GM12892 (cell line): Measurements from ENCODE around the gene TRIM54.
"Not testable (repeated sequence)": the region's sequence is repeated elsewhere in the genome, so short reads cannot be mapped to it uniquely, and the experiment has no call there.

Experiments
- DNase-seq: peaks from one replicate; pipeline ENCODE4 v3.0.0; 2011; ENCODE audit not compliant: insufficient read length
- FAIRE-seq: peaks from 2 replicates; lab custom pipeline; 2011; peaks lifted over from hg19 to GRCh38; lab: Jason Lieb, UNC
- POLR2A ChIP-seq: IDR thresholded peaks from 2 replicates; pipeline ENCODE4 v1.6.1; 2011; ENCODE audit warnings: low read depth, low read length, control low read depth
- POLR2AphosphoS5 ChIP-seq: IDR thresholded peaks from 2 replicates; pipeline ENCODE4 v1.6.1; 2011; ENCODE audit warnings: low read depth, low read length, control low read depth
- TAF1 ChIP-seq: IDR thresholded peaks from 2 replicates; pipeline ENCODE4 v1.6.1; 2011; ENCODE audit warnings: low read depth, mild to moderate bottlenecking, control low read depth, low read length, borderline replicate concordance

The TRIM54 gene

GRCh38 chr2:27323596-27324285 is 41.5 kb downstream of the TRIM54 start:
- TF ChIP-seq POLR2A, result no peak
- no peak for TF ChIP-seq TAF1
- no peak for TF ChIP-seq POLR2AphosphoS5
- no peak for DNase-seq
- no peak for FAIRE-seq

- TF ChIP-seq POLR2A (no peak), TAF1 (no peak), POLR2AphosphoS5 (no peak)
- DNase-seq, result no peak
- FAIRE-seq, result no peak
Observed at GRCh38 chr2:27324720-27325119, 42.5 kb downstream of the TRIM54 start.

GRCh38 chr2:27335311-27335710 is 53.1 kb downstream of the TRIM54 start:
- TF ChIP-seq TAF1, result no peak
- no peak for TF ChIP-seq POLR2A
- no peak for TF ChIP-seq POLR2AphosphoS5
- FAIRE-seq, result no peak

GRCh38 chr2:27336173-27336572 is 53.9 kb downstream of the TRIM54 start:
- DNase-seq (no peak), FAIRE-seq (no peak)
- no peak for TF ChIP-seq POLR2A
- TF ChIP-seq POLR2AphosphoS5, result no peak
- no peak for TF ChIP-seq TAF1

More at GRCh38 chr2:27335311-27335710, 53.1 kb downstream of the TRIM54 start:
- no peak for DNase-seq

DNA sequence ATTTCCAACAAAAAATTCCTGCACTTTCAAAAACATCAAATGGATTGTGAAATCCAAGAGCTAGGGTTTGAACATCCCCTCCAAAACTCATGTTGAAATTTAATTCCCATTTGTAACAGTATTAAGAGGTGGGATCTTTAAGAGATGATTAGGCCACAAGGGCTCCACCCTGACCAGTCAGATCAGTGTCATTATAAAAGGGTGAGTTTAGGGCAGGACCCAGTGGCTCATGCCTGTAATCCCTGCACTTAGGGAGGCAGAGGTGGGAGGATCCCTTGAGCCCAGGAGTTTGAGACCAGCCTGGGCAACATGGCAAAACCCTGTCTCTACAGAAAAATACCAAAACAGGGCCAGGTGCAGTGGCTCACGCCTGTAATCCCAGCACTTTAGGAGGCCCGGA is 65.4 kb downstream of the TRIM54 start:
- FAIRE-seq, result no peak

DNA sequence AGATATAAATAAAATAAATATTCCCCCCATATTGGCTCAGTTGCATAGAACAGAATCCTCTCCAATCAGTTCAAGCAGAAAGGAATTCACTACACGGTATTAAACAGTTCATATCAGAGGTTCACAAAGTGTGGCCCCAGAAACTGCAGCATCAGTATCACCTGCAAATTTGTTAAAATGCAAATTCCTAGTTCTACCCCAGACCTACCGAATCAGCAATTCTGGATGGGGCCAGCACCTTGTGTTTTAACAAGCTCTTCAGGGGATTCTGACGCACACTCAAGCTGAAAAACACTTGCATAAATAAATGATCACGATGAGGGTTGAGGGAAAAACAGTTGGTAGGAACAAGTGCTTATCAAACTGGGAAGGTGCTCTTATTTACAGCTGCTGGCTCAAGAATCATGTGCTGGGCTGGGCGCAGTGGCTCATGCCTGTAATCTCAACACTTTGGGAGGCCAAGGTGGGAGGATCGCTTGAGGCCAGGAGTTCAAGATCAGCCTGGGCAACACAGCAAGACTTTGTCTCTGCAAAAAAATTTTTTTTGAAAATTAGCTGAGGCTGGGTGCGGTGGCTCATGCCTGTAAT is 68.0 kb downstream of the TRIM54 start:
- no peak for FAIRE-seq
- TF ChIP-seq POLR2A (no peak), POLR2AphosphoS5 (no peak), TAF1 (no peak)
- DNase-seq, result no peak

More for the DNA sequence above, 65.4 kb downstream of the TRIM54 start:
- no peak for DNase-seq
- no peak for TF ChIP-seq TAF1
- TF ChIP-seq POLR2A, result no peak
- no peak for TF ChIP-seq POLR2AphosphoS5

DNA sequence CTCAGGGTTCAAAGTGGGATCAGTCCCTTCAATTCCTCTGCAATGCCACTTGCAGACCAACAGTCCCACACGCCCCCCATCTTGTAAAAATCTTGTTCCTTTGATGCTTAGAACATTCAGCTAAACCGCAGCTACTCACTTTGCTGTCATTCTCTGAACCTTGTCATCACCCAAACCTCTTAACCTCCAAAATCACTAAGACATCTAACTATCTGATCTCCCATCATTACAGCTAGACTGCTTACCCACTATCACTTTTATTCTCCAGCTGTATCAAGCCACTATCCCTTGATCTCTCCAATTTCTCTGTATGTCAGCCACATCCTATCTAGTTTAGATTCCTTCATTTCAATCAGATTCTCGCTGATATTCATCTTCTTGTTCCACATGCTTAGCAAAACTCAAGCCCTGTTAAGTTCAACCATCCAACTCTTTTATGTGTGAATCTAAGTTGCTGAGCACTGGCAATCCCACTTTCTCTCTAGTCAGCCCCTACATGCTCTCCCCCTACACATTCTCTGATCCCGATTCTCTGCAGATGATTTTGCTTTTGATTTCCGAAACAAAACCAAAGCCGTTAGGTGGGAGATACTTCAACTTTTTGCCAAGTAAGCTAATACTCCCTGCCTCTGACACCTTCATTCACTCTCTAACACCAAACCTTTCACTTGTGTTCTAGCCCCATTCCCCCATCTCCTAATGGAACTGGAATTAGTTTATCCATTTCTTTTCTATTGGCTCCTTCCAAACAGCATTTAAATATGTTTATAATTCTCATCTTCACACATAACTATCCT is 69.8 kb downstream of the TRIM54 start:
- FAIRE-seq (no peak), DNase-seq (no peak)
- no peak for TF ChIP-seq POLR2AphosphoS5

DNA sequence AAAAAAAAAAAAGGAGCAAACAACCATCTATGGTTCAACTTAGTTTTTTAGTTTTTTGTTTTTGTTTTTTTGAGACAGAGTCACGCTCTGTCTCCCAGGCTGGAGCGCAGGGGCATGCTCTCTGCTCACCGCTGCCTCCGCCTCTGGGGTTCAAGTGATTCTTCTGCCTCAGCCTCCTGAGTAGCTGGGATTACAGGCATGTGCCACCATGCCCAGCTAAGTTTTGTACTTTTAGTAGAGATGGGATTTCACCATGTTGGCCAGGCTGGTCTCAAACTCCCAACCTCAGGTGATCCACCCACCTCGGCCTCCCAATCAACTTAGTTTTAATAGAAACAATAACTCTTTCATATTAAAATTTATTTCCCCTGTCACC is 71.1 kb downstream of the TRIM54 start:
- not testable (repeated sequence) for DNase-seq, FAIRE-seq

DNA sequence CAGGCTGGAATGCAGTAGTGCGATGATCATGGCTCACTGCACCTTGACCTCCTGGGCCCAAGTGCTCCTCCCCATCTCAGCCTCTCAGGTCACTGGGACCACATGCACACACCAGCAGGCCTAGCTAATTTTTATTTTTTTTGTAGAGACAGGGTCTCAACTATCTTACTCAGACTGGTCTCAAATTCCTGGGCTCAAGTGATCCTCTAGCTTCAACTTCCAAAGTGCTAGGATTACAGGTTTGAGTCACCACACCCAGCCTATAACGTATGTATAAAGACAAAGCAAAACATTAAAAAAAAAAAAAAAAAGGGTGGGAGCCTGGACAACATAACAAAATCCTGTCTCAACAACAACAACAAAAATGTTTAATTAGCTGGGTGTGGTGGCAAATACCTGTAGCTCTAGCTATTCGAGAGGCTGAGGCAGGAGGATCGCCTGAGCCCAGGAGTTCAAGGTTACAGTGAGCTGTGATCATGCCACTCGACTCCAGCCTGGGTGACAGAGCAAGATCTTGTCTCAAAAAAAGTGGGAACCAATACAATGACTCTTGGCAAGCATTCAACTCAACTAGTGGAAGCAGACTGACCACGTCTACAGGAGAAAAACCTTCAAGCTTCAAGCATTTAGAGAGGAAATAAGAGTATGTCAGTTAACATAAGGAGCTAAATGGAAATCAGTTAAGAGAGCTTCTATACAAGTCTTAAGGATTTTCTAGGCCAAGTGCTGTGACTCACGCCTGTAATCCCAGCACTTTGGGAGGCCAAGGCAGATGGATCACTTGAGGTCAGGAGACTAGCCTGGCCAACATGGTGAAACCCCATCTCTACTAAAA is 71.8 kb downstream of the TRIM54 start:
- FAIRE-seq (no peak), DNase-seq (no peak)

GRCh38 chr2:27354597-27354927 is 72.3 kb downstream of the TRIM54 start:
- no peak for FAIRE-seq
- TF ChIP-seq POLR2AphosphoS5, result no peak
- TF ChIP-seq TAF1, result no peak
- no peak for TF ChIP-seq POLR2A
- DNase-seq, result no peak

More for the DNA sequence above, 71.8 kb downstream of the TRIM54 start:
- no peak for TF ChIP-seq TAF1
- TF ChIP-seq POLR2AphosphoS5, result no peak
- no peak for TF ChIP-seq POLR2A

DNA sequence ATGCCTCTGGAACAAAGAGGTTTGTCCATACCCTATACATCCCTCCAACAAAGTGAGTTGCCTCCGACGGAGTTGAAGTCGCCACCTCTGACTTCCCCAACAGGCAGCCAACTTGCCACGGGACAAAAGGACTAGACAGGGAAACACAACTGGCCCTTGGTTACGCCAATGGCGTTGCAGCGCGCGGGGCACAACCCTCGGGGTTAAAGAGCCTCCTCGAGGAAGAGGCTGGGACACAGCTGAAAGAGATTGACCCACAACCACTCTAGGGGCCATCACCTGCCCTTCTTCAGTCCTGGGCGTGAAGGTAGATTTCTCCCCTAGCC is 73.8 kb downstream of the TRIM54 start:
- DNase-seq (no peak), FAIRE-seq (no peak)
- TF ChIP-seq TAF1 (no peak; the same call in 1 of the 2 replicates), POLR2A (no peak), POLR2AphosphoS5 (no peak)
